ENCODE data around the gene SH3BP2. TPM values are rescaled to one million over a fixed set of nuclear protein-coding genes. Genes with fewer than 3 reads are reported as not detected.

SH3BP2 gene
- total RNA-seq, 1 experiment from 2014 or later, result 54.0 TPM

GRCh38 chr4:2874861-2875260 is 82.0 kb downstream of the SH3BP2 start:
- intact Hi-C loops (cut with micrococcal nuclease; ENCODE audit: unreplicated experiment), result no loop called here
- H3K4me2 ChIP-seq, result no peak overlapping the region
- no peak overlapping the region for H3K27ac ChIP-seq
- no peak overlapping the region for H2AFZ ChIP-seq
- no peaks in the 10 kb centered on the region for H3K9me2 ChIP-seq (ENCODE audit: insufficient read depth)
- TF ChIP-seq CTCF (conservative IDR thresholded peaks at IDR 0.05) (no peak), EZH2 (IDR thresholded peaks at IDR 0.05; ENCODE audit: low read depth) (no peak)
- DNase-seq, result no peak
- no peaks in the 10 kb centered on the region for H4K20me1 ChIP-seq (ENCODE audit: insufficient read depth)
- no peak overlapping the region for H3K4me3 ChIP-seq
- CTCF ChIA-PET, result no interaction called here
- POLR2A ChIA-PET (ENCODE audit: unreplicated experiment), result interaction anchor here (0.6 kb wide), 1 partner anchor 163 kb away, joined by 8 read pairs; no protein-coding TSS in a partner anchor
- no TSS peak for BruUV-seq (replicated peaks)
- no peaks in the 10 kb centered on the region for H3K27me3 ChIP-seq (ENCODE audit: insufficient read depth, low read depth)
- no peaks in the 10 kb centered on the region for H3F3A ChIP-seq (ENCODE audit: insufficient read depth, low read depth)
- H3K36me3 ChIP-seq (ENCODE audit: low read depth), result no peaks in the 10 kb centered on the region
- peaks cover 5% of the 10 kb centered on the region; the same call in 1 of the 2 replicates for H3K4me1 ChIP-seq (replicated peaks; ENCODE audit: insufficient read depth)
- peaks cover 10% of the 10 kb centered on the region; the same call in 1 of the 2 replicates for H3K79me2 ChIP-seq (ENCODE audit: low read depth)
- H3K9me3 ChIP-seq (ENCODE audit: insufficient read depth, low read depth), result no peaks in the 10 kb centered on the region

- ChIA-PET POLR2A (ENCODE audit: unreplicated experiment) (no interaction called here), CTCF (no interaction called here)
- Histone ChIP-seq H2AFZ (no peak overlapping the region), H3K27ac (no peak overlapping the region), H3K27me3 (ENCODE audit: insufficient read depth, low read depth) (no peaks in the 10 kb centered on the region), H4K20me1 (ENCODE audit: insufficient read depth) (no peaks in the 10 kb centered on the region), H3K4me1 (replicated peaks; ENCODE audit: insufficient read depth) (peaks cover 5% of the 10 kb centered on the region; the same call in 1 of the 2 replicates), H3K79me2 (ENCODE audit: low read depth) (peaks cover 10% of the 10 kb centered on the region; the same call in 1 of the 2 replicates), H3K4me2 (no peak overlapping the region), H3F3A (ENCODE audit: insufficient read depth, low read depth) (no peaks in the 10 kb centered on the region), H3K9me2 (ENCODE audit: insufficient read depth) (no peaks in the 10 kb centered on the region), H3K4me3 (no peak overlapping the region), H3K9me3 (ENCODE audit: insufficient read depth, low read depth) (no peaks in the 10 kb centered on the region), H3K36me3 (ENCODE audit: low read depth) (no peaks in the 10 kb centered on the region)
- DNase-seq, result no peak
- TF ChIP-seq CTCF (conservative IDR thresholded peaks at IDR 0.05), result no peak
- no peak for TF ChIP-seq EZH2 (IDR thresholded peaks at IDR 0.05; ENCODE audit: low read depth)
- no TSS peak for BruUV-seq (replicated peaks)
- intact Hi-C loops (cut with micrococcal nuclease; ENCODE audit: unreplicated experiment), result no loop called here
These were observed 82.7 kb downstream of the SH3BP2 start for GRCh38 chr4:2875556-2875955.

GRCh38 chr4:2878346-2878745 is 85.5 kb downstream of the SH3BP2 start:
- POLR2A ChIA-PET (ENCODE audit: unreplicated experiment), result no interaction called here
- no peaks in the 10 kb centered on the region for H3K27me3 ChIP-seq (ENCODE audit: insufficient read depth, low read depth)
- CTCF ChIA-PET, result no interaction called here
- peaks cover 3% of the 10 kb centered on the region; the same call in 1 of the 2 replicates for H3K4me1 ChIP-seq (replicated peaks; ENCODE audit: insufficient read depth)
- H3K9me2 ChIP-seq (ENCODE audit: insufficient read depth), result no peaks in the 10 kb centered on the region
- no peak overlapping the region for H3K27ac ChIP-seq
- H3K4me3 ChIP-seq, result no peak overlapping the region
- H3K9me3 ChIP-seq (ENCODE audit: insufficient read depth, low read depth), result no peaks in the 10 kb centered on the region
- no peaks in the 10 kb centered on the region for H3F3A ChIP-seq (ENCODE audit: insufficient read depth, low read depth)
- no TSS peak for BruUV-seq (replicated peaks)
- 0 out of 2 replicates have a peak, but pooled peaks cover 2% of the 10 kb centered on the region for H3K79me2 ChIP-seq (ENCODE audit: low read depth)
- TF ChIP-seq EZH2 (IDR thresholded peaks at IDR 0.05; ENCODE audit: low read depth), result no peak
- no peak overlapping the region for H3K4me2 ChIP-seq
- no peak overlapping the region for H2AFZ ChIP-seq
- no peak for DNase-seq
- no peaks in the 10 kb centered on the region for H4K20me1 ChIP-seq (ENCODE audit: insufficient read depth)
- no peaks in the 10 kb centered on the region for H3K36me3 ChIP-seq (ENCODE audit: low read depth)
- intact Hi-C loops (cut with micrococcal nuclease; ENCODE audit: unreplicated experiment), result no loop called here

- Histone ChIP-seq H3K4me3 (no peak overlapping the region), H2AFZ (no peak overlapping the region), H3K27ac (no peak overlapping the region), H3K4me2 (no peak overlapping the region), H3K9me2 (ENCODE audit: insufficient read depth) (no peaks in the 10 kb centered on the region), H3K27me3 (ENCODE audit: insufficient read depth, low read depth) (no peaks in the 10 kb centered on the region), H3K9me3 (ENCODE audit: insufficient read depth, low read depth) (no peaks in the 10 kb centered on the region), H3K79me2 (ENCODE audit: low read depth) (no peaks in the 10 kb centered on the region), H3F3A (ENCODE audit: insufficient read depth, low read depth) (no peaks in the 10 kb centered on the region), H3K36me3 (ENCODE audit: low read depth) (no peaks in the 10 kb centered on the region), H4K20me1 (ENCODE audit: insufficient read depth) (no peaks in the 10 kb centered on the region), H3K4me1 (replicated peaks; ENCODE audit: insufficient read depth) (no peaks in the 10 kb centered on the region)
- TF ChIP-seq EZH2 (IDR thresholded peaks at IDR 0.05; ENCODE audit: low read depth) (no peak), CTCF (conservative IDR thresholded peaks at IDR 0.05) (no peak)
- BruUV-seq (replicated peaks), result no TSS peak
- CTCF ChIA-PET, result no interaction called here
- no peak for DNase-seq
- intact Hi-C loops (cut with micrococcal nuclease; ENCODE audit: unreplicated experiment), result no loop called here
- POLR2A ChIA-PET (ENCODE audit: unreplicated experiment), result no interaction called here
These were observed 86.1 kb downstream of the SH3BP2 start for GRCh38 chr4:2879026-2879425.

Measured in PC-9 (cell line).